BE2C (cell line): ENCODE measurements around the gene GZMM.

Source experiments
- DNase-seq: peaks from one replicate; pipeline ENCODE4 v3.0.0-alpha.2; 2020
- H3K27me3 ChIP-seq: fragments of 250-450 bp; sonication (Bioruptor Pico); 2 replicates; pipeline ENCODE4 v1.5.1; 2020; ENCODE audit warnings: mild to moderate bottlenecking
- H3K36me3 ChIP-seq: fragments of 250-450 bp; sonication (Bioruptor Pico); 2 replicates; pipeline ENCODE4 v1.5.1; 2020; ENCODE audit warnings: mild to moderate bottlenecking
- H3K4me1 ChIP-seq: fragments of 250-450 bp; sonication (Bioruptor Pico); 2 replicates; pipeline ENCODE4 v1.5.1; 2020
- H3K4me3 ChIP-seq: 2 replicates; pipeline ENCODE4 v1.5.1; 2011; ENCODE audit warnings: low read depth, low read length
- H3K9me3 ChIP-seq: fragments of 250-450 bp; sonication (Bioruptor Pico); 2 replicates; pipeline ENCODE4 v1.5.1; 2020
- TF ChIP-seq, protein P1 (sequence below): IDR thresholded peaks from 2 replicates; pipeline ENCODE4 v1.5.1; 2012; ENCODE audit warnings: mild to moderate bottlenecking, low read depth, low read length

The GZMM gene

DNA sequence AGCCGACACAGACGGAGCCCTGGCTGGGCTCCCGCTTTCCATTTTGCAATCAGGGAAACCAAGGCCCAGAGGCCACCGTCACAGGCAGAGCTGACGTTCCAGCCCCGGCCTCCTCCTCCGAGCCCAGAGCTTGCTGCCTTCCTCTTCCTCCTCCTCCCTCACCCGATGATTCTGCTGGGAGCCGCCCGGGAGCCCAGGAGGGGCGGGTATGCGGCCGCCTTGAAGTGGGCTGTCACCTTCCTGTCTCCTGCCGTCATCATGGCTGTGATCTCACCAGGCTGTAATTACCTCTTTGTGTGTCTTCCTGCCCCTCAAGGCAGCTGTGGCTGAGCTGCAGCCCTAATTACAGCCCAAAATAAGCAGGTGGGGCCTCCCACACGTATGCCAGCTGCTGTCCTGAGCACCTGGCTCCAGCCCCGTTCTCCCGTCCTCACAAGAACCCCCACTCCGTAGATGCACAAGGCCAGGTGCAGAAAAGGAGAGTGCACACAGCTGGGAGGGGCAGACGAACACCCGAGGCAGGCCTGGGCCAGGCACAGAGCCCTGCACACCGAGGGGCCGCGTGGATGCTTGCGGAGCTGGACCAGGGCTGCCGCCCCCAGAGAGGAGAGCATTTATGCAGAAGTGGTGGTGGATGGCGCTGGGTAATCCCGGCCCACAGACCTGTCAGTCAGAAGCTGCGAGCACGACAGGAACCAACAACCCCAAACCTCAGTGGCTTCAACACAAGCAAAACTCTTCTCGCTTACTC, 32.6 kb upstream of the GZMM start:
- TF ChIP-seq, protein P1, sequence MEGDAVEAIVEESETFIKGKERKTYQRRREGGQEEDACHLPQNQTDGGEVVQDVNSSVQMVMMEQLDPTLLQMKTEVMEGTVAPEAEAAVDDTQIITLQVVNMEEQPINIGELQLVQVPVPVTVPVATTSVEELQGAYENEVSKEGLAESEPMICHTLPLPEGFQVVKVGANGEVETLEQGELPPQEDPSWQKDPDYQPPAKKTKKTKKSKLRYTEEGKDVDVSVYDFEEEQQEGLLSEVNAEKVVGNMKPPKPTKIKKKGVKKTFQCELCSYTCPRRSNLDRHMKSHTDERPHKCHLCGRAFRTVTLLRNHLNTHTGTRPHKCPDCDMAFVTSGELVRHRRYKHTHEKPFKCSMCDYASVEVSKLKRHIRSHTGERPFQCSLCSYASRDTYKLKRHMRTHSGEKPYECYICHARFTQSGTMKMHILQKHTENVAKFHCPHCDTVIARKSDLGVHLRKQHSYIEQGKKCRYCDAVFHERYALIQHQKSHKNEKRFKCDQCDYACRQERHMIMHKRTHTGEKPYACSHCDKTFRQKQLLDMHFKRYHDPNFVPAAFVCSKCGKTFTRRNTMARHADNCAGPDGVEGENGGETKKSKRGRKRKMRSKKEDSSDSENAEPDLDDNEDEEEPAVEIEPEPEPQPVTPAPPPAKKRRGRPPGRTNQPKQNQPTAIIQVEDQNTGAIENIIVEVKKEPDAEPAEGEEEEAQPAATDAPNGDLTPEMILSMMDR, result no peak
- H3K4me3 ChIP-seq, result no peak overlapping the region
- H3K4me1 ChIP-seq, result peaks cover 2% of the 10 kb centered on the region
- no peaks in the 10 kb centered on the region for H3K9me3 ChIP-seq
- no peaks in the 10 kb centered on the region for H3K27me3 ChIP-seq
- H3K36me3 ChIP-seq, result peaks cover 7% of the 10 kb centered on the region
- DNase-seq, result no peak

DNA sequence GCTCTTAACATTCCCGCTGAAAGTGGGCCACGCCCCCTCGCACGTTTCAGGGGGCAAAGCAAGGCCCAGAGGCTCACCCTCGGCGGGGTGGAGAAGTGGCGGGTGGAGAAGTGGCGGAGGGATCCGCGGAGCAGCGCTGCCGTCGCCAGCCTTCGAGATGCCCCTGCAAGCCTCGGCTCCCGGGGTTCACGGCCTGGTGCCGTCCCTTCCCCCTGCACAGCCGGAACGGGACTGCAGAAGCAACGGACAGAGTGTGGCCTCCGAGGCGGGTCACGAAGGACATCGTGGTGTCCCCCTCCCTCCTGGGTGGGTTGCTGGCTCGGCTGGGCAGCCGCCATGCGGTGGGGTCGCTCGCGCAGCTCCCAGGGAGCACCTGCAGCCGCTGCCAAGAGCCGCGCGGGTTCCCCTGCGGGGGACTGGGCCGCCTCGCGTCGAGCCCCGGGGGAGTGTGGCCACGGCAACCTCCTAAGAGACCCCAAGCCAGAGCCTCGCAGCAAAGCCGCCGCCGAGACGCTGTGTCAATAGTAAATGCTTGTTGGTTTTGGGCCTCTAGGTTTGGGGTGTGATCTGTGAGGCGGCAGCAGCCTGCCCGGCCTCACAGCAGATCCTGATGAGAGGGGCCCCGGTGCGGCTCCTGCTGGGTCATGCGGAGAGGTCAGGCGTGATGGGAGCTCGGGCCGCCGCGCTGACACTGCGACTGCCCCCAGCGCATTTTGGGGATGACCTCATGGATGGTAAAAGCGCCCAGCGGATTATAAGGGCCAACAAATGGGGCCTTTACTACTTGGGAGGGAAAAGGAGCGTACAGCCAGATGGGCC, 31.1 kb upstream of the GZMM start:
- H3K4me3 ChIP-seq, result no peak overlapping the region
- no peaks in the 10 kb centered on the region for H3K9me3 ChIP-seq
- DNase-seq, result no peak
- no peaks in the 10 kb centered on the region for H3K27me3 ChIP-seq
- TF ChIP-seq, protein P1, result no peak
- H3K36me3 ChIP-seq, result peaks cover 7% of the 10 kb centered on the region
- no peaks in the 10 kb centered on the region for H3K4me1 ChIP-seq

DNA sequence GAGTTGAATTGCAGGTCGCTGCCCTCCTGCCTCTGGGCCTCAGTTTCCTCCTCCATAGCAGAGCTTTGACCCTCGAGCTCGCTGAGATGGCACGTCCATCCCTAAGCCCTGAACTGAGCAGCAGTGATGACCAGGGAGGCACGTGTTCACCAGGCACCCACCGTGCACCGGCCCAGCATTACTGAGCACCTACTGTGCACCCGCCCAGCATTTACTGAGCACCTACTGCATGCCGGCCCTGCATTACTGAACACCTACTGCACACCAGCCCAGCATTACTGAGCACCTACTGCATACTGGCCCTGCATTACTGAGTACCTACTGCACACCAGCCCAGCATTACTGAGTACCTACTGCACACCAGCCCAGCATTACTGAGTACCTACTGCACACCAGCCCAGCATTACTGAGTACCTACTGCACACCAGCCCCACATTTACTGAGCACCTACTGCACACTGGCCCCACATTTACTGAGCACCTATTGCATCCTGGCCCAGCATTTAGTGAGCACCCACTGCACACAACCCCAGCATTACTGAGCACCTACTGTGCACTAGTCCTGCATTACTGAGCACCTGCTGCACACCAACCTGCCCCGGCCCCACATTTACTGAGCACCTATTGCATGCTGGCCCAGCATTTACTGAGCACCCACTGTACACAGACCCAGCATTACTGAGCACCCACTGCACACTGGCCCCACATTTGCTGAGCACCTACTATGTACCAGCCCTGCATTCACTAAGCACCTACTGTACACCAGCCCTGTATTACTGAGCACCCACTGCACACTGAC, 30.3 kb upstream of the GZMM start:
- no peak for DNase-seq
- Histone ChIP-seq H3K27me3 (no peaks in the 10 kb centered on the region), H3K36me3 (peaks cover 7% of the 10 kb centered on the region), H3K4me3 (no peak overlapping the region), H3K4me1 (no peaks in the 10 kb centered on the region), H3K9me3 (no peaks in the 10 kb centered on the region)
- TF ChIP-seq, protein P1, result no peak

DNA sequence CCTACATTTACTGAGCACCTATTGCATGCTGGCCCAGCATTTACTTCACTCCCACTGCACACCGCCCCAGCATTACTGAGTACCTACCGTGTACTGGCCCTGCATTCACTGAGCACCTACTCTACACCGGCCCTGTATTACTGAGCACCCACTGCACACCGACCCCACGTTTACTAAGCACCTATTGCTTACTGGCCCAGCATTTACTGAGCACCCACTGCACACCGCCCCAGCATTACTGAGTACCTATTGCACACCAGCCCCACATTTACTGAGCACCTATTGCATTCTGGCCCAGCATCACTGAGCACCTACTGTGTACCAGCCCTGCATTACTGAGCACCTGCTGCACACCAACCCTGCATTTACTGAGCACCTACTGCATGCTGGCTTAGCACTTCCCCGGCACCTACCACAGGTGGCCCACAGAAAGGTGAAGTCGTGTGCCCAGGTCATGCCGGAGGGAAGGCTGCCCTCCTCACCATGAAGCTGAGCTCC, 29.6 kb upstream of the GZMM start:
- Histone ChIP-seq H3K9me3 (no peaks in the 10 kb centered on the region), H3K36me3 (peaks cover 6% of the 10 kb centered on the region), H3K27me3 (no peaks in the 10 kb centered on the region), H3K4me1 (no peaks in the 10 kb centered on the region), H3K4me3 (no peak overlapping the region)
- TF ChIP-seq, protein P1, result no peak
- DNase-seq, result no peak

DNA sequence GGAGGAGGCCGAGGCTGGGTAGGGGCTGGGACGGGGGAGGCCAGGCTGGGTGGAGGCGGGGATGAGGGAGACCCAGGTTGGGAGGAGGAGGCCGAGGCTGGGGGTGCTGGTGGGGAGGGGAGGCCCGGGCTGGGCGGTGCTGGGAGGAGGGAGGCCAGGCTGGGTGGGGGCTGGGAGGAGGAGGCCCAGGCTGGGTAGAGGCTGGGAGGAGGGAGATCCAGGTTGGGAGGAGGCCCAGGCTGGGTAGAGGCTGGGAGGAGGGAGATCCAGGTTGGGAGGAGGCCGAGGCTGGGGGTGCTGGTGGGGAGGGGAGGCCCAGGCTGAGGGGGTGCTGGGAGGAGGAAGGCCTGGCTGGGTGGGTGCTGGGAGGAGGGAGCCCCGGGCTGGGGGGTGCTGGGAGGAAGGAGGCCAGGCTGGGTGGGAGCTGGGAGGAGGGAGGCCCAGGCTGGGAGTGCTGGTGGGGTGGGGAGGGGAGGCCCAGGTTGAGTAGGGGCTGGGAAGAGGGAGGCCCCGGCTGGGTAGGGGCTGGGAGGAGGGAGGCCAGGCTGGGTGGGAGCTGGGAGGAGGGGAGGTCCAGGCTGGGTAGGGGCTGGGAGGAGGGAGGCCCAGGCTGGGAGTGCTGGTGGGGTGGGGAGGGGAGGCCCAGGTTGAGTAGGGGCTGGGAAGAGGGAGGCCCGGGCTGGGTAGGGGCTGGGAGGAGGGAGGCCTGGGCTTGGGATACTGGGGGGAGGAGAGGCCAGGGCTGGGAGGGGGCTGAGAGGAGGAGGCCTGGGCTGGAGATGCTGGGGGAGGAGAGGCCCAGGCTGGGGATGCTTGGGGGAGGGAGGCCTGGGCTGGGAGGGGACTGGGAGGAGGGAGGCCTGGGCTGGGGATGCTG, 25.9 kb upstream of the GZMM start:
- Histone ChIP-seq H3K36me3 (peaks cover 5% of the 10 kb centered on the region), H3K4me1 (no peaks in the 10 kb centered on the region), H3K9me3 (peaks cover 5% of the 10 kb centered on the region; the same call in 1 of the 2 replicates), H3K4me3 (no peak overlapping the region), H3K27me3 (no peaks in the 10 kb centered on the region)
- DNase-seq, result no peak
- TF ChIP-seq, protein P1, result no peak
